Gastroesophageal sphincter (tissue), 3 donors: Measurements from ENCODE around the gene PPP2R5C.

Experiments
- CTCF ChIP-seq, 4 experiments: fragments of 200-600 bp in 2 of 4; fragments of 450-650 bp in 2 of 4; sonication (generic) in 1 of 4; IDR thresholded peaks; one replicate each; pipeline ENCODE4 v1.5.1; 2017 to 2019; ENCODE audit warnings: antibody characterized with exemption in 4 of 4, mild to moderate bottlenecking in 2 of 4, moderate library complexity in 2 of 4
- POLR2A ChIP-seq, 2 donors: fragments of 450-650 bp; IDR thresholded peaks; one replicate each; pipeline ENCODE4 v1.6.1; 2017; ENCODE audit warnings: antibody characterized with exemption in 2 of 2, mild to moderate bottlenecking in 2 of 2, moderate library complexity in 1 of 2

GRCh38 chr14:101963656-101964296 is 202.3 kb downstream of the PPP2R5C start:
- TF ChIP-seq CTCF (IDR thresholded peaks at IDR 0.05), result no peak
- TF ChIP-seq POLR2A (IDR thresholded peaks at IDR 0.05), result no peak
